Measurements from ENCODE around the gene ANKRD11. TPM values are rescaled to one million over a fixed set of nuclear protein-coding genes. Genes with fewer than 3 reads are reported as not detected.
"Not testable (repeated sequence)": the region's sequence is repeated elsewhere in the genome, so short reads cannot be mapped to it uniquely, and the experiment has no call there.

ANKRD11 gene
- polyA plus RNA-seq, 6 donors from 2014 or later: 0.78 to 24.8 (median 10.1) TPM

GRCh38 chr16:89335803-89336485, 154.4 kb downstream of the ANKRD11 start:
- DNase-seq (no peak), ATAC-seq (ENCODE audit: low read depth in 2 of 2) (no peak)
- Mint-ChIP-seq H3K4me1 (peaks cover 41 to 91% (median 78%) of the 10 kb centered on the region in 3 donors), H3K27me3 (no peaks in the 10 kb centered on the region), H3K36me3 (no peaks in the 10 kb centered on the region), H3K4me3 (peak overlapping the region in 4 of 8 donors; percentile 19 to 44 (median 33)), H3K27ac (peak overlapping the region in 2 of 6 donors; percentile 62 to 70), H3K9me3 (no peaks in the 10 kb centered on the region)

- Mint-ChIP-seq H3K27me3 (no peaks in the 10 kb centered on the region), H3K4me1 (peaks cover 45 to 90% (median 74%) of the 10 kb centered on the region in 3 donors), H3K27ac (peak overlapping the region in 2 of 6 donors; percentile 73 to 87), H3K4me3 (peak overlapping the region in 3 of 8 donors; percentile 19 to 38 (median 19)), H3K9me3 (no peaks in the 10 kb centered on the region), H3K36me3 (no peaks in the 10 kb centered on the region)
- DNase-seq (no peak), ATAC-seq (ENCODE audit: low read depth in 2 of 2) (no peak)
These were observed 155.2 kb downstream of the ANKRD11 start for GRCh38 chr16:89334988-89335802.

- Mint-ChIP-seq H3K27me3 (no peaks in the 10 kb centered on the region), H3K4me3 (peak overlapping the region in 3 of 8 donors; percentile 12 to 50 (median 15)), H3K9me3 (no peaks in the 10 kb centered on the region), H3K36me3 (no peaks in the 10 kb centered on the region), H3K4me1 (peaks cover 44 to 88% (median 71%) of the 10 kb centered on the region in 3 donors), H3K27ac (peak overlapping the region in 4 of 6 donors; percentile 67 to 73 (median 72))
- DNase-seq: no peak
- ATAC-seq (ENCODE audit: low read depth in 2 of 2): no peak
These were observed 155.9 kb downstream of the ANKRD11 start for GRCh38 chr16:89334461-89334860.

GRCh38 chr16:89334050-89334449, 156.3 kb downstream of the ANKRD11 start:
- DNase-seq: no peak
- H3K9me3 Mint-ChIP-seq: no peaks in the 10 kb centered on the region
- peak in 1 of 2 donors; percentile 20 for ATAC-seq (ENCODE audit: low read depth in 2 of 2)
- H3K4me3 Mint-ChIP-seq: peak overlapping the region in 3 of 8 donors; percentile 15 to 50 (median 20)
- H3K27me3 Mint-ChIP-seq: no peaks in the 10 kb centered on the region
- no peaks in the 10 kb centered on the region for H3K36me3 Mint-ChIP-seq
- H3K4me1 Mint-ChIP-seq: peaks cover 44 to 90% (median 71%) of the 10 kb centered on the region in 3 donors
- H3K27ac Mint-ChIP-seq: peak overlapping the region in 4 of 6 donors; percentile 65 to 73 (median 72)

- not testable (repeated sequence) for H3K9me3 Mint-ChIP-seq, H3K36me3 Mint-ChIP-seq, H3K27me3 Mint-ChIP-seq
- ATAC-seq (ENCODE audit: low read depth in 2 of 2) (peak; percentile 74 to 84), DNase-seq (peak; percentile 43)
- Mint-ChIP-seq H3K4me1 (peaks cover 41 to 86% (median 70%) of the 10 kb centered on the region in 3 donors), H3K27ac (peak overlapping the region in 4 of 6 donors; percentile 65 to 89 (median 73)), H3K4me3 (peak overlapping the region in 3 of 8 donors; percentile 2 to 35 (median 9))
These were observed 156.9 kb downstream of the ANKRD11 start for GRCh38 chr16:89333401-89334001.

- Mint-ChIP-seq H3K4me3 (no peak overlapping the region), H3K27me3 (no peaks in the 10 kb centered on the region), H3K36me3 (no peaks in the 10 kb centered on the region), H3K4me1 (peaks cover 41 to 82% (median 72%) of the 10 kb centered on the region in 3 donors), H3K9me3 (no peaks in the 10 kb centered on the region), H3K27ac (no peak overlapping the region)
- no peak for DNase-seq
- ATAC-seq (ENCODE audit: low read depth in 2 of 2): no peak
These were observed 157.5 kb downstream of the ANKRD11 start for GRCh38 chr16:89332902-89333245.

GRCh38 chr16:89332243-89332901, 158.0 kb downstream of the ANKRD11 start:
- Mint-ChIP-seq H3K4me1 (peaks cover 38 to 81% (median 72%) of the 10 kb centered on the region in 3 donors), H3K27ac (peak overlapping the region in 5 of 6 donors; percentile 12 to 79 (median 52)), H3K27me3 (no peaks in the 10 kb centered on the region), H3K36me3 (no peaks in the 10 kb centered on the region), H3K4me3 (no peak overlapping the region), H3K9me3 (no peaks in the 10 kb centered on the region)
- no peak for ATAC-seq (ENCODE audit: low read depth in 2 of 2)
- no peak for DNase-seq

- peak overlapping the region in 2 of 6 donors; percentile 12 to 47 for H3K27ac Mint-ChIP-seq
- no peaks in the 10 kb centered on the region for H3K36me3 Mint-ChIP-seq
- no peak for ATAC-seq (ENCODE audit: low read depth in 2 of 2)
- peak overlapping the region in 2 of 8 donors; percentile 9 to 23 for H3K4me3 Mint-ChIP-seq
- DNase-seq: no peak
- no peaks in the 10 kb centered on the region for H3K27me3 Mint-ChIP-seq
- H3K4me1 Mint-ChIP-seq: peaks cover 45 to 83% (median 72%) of the 10 kb centered on the region in 3 donors
- no peaks in the 10 kb centered on the region for H3K9me3 Mint-ChIP-seq
These were observed 158.8 kb downstream of the ANKRD11 start for GRCh38 chr16:89331371-89332109.

GRCh38 chr16:89330177-89330856, 160.0 kb downstream of the ANKRD11 start:
- no peak for DNase-seq
- Mint-ChIP-seq H3K9me3 (no peaks in the 10 kb centered on the region), H3K27ac (peak overlapping the region in 5 of 6 donors; percentile 9 to 94 (median 65)), H3K4me1 (peaks cover 52 to 83% (median 72%) of the 10 kb centered on the region in 3 donors), H3K36me3 (no peaks in the 10 kb centered on the region), H3K27me3 (no peaks in the 10 kb centered on the region), H3K4me3 (peak overlapping the region in 5 of 8 donors; percentile 9 to 52 (median 30))
- peak; percentile 41 to 53 for ATAC-seq (ENCODE audit: low read depth in 2 of 2)

GRCh38 chr16:89329830-89330176, 160.6 kb downstream of the ANKRD11 start:
- not testable (repeated sequence) for ATAC-seq (ENCODE audit: low read depth in 2 of 2); H3K36me3 Mint-ChIP-seq; H3K27me3 Mint-ChIP-seq; DNase-seq; H3K9me3 Mint-ChIP-seq
- H3K27ac Mint-ChIP-seq: peak overlapping the region in 4 of 6 donors; percentile 33 to 94 (median 67)
- H3K4me1 Mint-ChIP-seq: peaks cover 52 to 83% (median 72%) of the 10 kb centered on the region in 3 donors
- H3K4me3 Mint-ChIP-seq: peak overlapping the region in 3 of 8 donors; percentile 9 to 52 (median 28)

- not testable (repeated sequence) for DNase-seq; H3K4me3 Mint-ChIP-seq; ATAC-seq (ENCODE audit: low read depth in 2 of 2); H3K36me3 Mint-ChIP-seq; H3K27me3 Mint-ChIP-seq; H3K9me3 Mint-ChIP-seq
- H3K27ac Mint-ChIP-seq: peak overlapping the region in 2 of 6 donors; percentile 23 to 80
- peaks cover 52 to 82% (median 70%) of the 10 kb centered on the region in 3 donors for H3K4me1 Mint-ChIP-seq
These were observed 161.7 kb downstream of the ANKRD11 start for GRCh38 chr16:89328412-89329400.
